Epithelial cell of prostate (primary cell): ENCODE results near the gene FAS.

ENCODE experiments used
- DNase-seq: peaks from one replicate; pipeline ENCODE4 v3.0.0-alpha.2; 2011; ENCODE audit warnings: low read depth, low spot score
- H3K27ac ChIP-seq: fragments of 450-650 bp; 2 replicates; pipeline ENCODE4 v1.5.1; 2017; ENCODE audit warnings: mild to moderate bottlenecking

FAS gene

DNA sequence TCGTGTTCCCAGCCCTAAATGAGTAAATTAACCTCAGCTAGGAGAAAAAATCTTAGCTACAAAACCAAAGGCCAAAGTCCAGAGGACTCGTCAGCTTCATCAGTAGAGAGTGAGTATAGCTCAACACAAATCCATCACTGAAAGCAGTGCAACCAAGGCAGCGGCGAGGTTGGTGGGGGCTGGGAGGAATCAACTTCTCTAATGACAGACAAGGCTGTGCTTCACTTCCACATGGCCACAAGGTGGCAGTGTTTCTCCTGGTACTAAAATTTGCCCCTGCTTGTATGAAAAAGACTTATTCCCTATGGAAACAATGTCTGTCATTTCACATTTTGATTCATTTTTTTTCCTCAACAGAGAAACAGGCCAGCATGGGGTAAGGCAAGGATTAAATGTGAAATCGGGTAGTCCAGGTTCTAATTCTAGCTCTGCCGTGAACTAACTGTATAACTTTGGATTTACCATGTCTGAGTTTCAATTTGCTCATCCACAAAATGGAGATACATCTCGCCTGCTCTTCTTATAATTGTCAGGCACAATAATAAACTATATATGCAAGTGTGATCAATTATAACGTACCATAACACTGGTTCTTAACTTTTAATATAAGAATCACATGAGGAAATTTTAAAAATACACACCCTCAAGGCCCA is 39.3 kb downstream of the FAS start:
- H3K27ac ChIP-seq = no peak overlapping the region
- no peak for DNase-seq

DNA sequence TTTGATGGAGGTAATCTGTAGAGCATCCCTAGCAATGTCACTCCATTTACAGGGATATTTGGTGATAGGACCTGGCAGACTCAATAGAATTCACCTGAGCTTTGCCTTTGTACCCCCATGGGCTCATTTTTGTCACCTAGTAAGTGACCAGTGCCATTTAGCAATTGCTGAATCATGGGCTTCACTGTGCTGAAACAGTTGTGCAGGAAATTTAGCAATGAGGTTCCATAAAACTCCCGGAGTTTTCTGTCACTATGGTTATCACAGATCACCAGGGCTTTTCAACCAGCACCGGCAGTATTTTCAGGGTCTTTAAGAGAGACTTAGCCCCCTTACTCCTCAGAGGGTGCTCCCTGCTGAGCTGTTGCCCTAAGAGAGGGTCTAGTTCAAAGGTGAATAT is 40.2 kb downstream of the FAS start:
- no peak for DNase-seq
- no peak overlapping the region for H3K27ac ChIP-seq

DNA sequence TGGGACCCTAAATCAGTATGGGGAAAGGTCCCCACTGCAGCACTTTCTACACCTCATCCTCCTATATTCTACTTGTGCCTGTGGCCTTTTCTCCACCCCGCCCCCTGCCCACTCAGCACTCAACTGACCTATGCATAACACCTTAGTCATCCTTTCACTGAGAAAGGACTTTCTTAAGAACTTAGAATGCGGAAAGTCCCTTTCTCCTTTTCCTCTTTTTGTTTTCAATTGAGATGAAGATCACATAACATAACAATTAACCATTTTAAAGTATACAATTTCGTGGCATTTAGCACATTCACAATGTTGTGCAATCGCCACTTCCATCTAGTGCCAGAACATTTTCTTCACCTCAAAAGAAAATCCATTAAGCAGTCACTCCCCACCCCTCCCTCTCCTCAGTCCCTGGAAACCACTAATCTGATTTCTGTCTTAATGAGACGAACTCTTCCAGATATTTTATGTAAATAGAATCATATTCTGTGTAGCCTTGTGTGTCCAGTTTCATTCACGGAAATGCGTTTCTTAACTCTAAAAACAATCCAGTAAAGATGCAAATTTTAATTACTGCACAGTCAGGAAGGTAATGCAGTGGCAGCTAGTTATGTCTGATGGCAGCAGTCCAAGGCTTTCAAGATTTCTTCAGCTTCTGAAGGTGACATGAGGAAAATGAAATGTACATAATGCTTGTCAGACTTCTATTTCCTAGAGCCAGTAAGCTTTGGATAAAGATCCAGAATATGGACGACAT is 41.7 kb downstream of the FAS start:
- DNase-seq = peak; percentile 70
- H3K27ac ChIP-seq = peak overlapping the region; percentile 52

DNA sequence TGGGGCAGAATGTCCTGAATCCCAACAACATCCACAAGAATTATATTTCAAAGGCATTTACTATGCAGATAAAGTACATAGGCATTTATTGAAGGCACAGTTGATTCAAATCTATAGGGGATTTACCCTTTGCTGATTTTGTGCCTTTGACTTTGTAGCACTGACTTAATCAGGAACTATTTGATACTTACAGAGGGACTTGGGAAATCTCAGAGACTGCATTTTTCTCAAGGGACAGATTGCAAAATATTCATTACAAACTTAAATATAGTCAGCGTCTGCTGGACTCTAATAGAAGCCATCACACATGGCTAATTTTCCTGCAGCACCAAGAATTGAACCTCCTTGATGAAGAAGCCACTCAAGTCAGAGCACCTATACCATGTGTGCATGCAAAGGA is 44.9 kb downstream of the FAS start:
- H3K27ac ChIP-seq = no peak overlapping the region
- no peak for DNase-seq

DNA sequence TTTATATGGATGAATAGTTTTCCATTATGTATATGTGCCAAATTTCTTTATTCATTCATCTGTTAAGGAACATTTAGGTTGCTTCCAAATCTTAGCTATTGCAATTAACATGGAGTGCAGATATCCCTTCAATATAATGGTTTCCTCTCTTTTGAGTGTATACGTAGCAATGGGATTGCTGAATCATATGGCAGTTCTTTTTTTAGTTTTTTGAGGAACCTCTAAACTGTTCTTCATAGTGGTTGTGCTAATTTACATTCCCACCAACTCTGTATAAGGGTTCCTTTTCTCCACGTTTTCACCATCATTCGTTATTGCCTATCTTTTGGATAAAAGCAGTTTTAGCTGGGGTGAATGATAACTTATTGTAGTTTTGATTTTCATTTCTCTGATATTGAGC is 46.5 kb downstream of the FAS start:
- no peak for DNase-seq
- no peak overlapping the region for H3K27ac ChIP-seq

DNA sequence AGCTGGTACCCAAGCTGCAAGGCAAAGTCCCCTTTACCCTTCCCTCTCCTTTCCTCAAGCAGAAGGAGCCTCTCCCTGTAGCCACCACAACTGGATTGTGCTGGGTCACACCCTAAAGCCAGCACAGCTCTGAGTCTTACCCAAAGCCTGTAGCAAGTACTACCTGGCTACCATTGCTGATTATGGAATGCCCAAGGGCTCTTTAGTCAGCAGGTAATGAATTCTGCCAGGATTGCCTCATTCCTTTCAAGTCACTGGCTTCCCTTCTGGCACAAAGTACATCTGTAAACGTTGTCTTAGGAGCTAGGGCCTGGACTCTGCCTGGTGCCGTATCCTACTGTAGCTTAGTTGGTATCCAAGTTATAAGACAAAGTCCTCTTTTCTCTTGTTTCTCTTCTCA is 52.0 kb downstream of the FAS start:
- H3K27ac ChIP-seq = peak overlapping the region; percentile 52

DNA sequence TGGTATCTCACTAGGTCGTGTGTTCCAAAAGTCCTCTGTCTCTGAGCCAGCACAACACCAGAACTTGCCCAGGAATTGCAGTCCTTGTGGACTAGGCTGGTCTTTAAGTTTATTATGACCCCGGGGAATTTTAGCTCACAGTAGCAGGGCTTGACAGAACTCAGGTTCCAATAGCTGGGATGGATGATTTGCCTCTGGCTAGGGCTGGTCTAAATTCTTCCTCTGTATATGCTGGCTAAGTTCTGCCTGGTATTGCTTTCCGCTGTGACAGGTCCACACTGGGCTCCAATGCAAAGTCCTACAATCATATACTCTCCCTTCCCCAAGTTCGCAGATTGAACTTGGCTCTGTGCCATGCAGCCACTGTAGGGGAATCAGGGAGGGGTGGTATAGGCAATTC is 52.5 kb downstream of the FAS start:
- no peak for DNase-seq
- H3K27ac ChIP-seq = peak overlapping the region; percentile 52

More for the DNA sequence above, 52.0 kb downstream of the FAS start:
- peak; percentile 89 for DNase-seq

DNA sequence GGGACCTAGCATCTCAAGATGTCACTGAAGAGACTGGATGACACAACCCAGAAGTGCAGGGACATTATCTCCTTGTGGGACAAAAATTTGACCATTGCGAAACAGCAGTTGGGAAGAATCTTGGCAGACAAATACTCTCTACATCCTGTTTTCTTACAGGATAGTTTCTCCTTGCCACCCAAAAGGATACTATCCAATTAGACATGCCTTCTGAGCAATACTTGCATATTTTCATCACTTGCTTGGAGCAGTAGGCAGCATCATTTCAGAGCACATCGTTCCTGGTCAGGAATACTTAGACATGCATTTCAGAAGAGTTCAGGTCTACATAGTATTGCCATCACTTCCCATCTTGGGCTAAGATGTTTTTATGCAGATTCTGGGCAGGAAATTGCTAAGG is 56.8 kb downstream of the FAS start:
- no peak for DNase-seq
- no peak overlapping the region for H3K27ac ChIP-seq

DNA sequence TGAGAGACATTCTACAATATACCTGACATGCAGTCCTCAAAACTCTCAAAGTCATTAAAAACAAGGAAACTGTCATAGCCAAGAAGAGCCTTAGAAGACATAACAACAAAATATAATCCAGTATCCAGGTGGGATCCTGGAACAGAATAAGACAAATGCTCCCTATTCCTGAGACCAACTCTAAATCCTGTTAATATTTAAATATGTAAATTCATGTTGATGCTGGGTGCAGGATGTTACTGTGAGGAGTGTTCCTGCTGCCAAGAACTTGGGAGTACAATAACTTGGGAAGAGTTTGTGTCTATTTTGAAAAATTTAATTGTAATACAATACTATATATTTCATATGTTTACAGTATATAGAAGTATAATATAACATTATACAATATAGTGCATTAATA is 61.0 kb downstream of the FAS start:
- DNase-seq = no peak
- H3K27ac ChIP-seq = no peak overlapping the region

DNA sequence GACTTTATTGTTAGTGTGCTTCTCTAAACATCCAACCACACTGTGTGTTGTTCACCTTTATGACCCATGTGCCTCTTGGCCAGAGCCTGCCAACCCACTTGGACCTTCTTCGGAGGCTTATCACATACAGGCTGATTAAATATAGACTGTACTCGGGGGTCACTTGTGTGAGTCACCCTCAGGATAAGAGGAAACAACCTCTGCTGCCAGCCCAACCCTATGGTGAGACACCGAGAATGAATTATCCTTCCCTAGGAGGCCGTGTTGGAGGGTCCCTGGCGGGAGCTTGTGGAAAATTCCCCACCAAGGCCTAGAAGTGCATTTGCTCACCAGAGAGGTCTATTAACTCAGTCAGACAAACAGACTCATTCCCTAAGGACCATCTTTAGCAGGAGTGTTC is 63.0 kb downstream of the FAS start:
- H3K27ac ChIP-seq = no peak overlapping the region
- no peak for DNase-seq

DNA sequence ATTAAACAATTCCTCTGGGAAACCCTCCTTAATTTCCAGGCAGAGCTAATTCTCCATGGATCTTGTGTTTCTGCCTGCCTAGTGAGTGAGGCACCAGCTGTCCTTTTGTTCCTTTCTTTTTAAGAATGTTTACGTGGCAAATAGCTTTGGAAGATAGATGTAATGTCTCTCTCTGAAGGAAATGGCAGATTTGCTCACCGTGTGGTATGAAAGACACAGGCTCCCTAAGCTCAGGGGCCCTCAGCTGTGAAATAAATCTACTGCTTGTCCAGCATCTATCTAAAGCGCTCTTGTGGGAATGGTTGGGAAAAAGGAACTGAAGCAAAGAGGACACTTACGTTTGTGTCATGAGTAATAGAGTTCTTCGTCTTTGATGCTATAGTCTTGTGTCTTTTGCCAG is 64.6 kb downstream of the FAS start:
- DNase-seq = no peak
- H3K27ac ChIP-seq = no peak overlapping the region

DNA sequence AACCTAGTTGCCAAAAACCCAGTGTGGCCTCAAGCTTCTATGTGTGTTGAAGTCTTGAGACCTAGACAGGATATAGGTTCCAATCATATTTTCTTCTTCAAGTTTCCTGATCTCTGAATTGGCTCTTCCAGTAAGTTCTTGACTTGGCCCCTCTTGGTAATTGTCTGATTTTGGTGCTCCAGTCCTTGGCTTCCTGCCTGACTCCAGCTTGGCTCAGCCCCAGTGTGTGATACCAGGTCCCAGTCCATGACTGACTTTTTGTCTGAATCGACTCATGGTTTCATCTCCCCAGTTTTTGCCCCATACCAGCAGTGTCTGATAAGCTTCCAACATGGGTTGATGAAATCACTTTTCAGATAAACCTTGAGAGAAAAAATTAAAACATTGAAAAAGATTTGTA is 72.3 kb downstream of the FAS start:
- H3K27ac ChIP-seq = no peak overlapping the region
- no peak for DNase-seq

DNA sequence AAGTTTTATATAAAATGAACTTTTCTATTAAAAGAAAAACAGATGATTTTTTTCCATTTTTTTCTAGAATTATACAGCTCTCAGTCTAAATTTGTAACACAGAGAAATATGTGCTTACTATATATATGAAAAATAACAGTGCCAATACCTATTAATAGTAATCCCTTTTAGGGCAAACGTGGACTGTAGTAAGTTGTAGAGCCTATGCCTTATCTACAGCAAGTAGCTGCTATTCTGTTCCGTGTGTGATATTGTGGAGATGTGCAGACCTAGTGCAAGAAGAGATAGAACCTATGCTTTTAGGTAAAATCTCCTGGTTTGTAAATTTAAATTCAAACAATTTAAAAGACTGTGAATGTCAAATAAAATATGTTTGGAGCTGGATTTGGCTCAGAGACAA is 72.9 kb downstream of the FAS start:
- no peak overlapping the region for H3K27ac ChIP-seq
- no peak for DNase-seq

DNA sequence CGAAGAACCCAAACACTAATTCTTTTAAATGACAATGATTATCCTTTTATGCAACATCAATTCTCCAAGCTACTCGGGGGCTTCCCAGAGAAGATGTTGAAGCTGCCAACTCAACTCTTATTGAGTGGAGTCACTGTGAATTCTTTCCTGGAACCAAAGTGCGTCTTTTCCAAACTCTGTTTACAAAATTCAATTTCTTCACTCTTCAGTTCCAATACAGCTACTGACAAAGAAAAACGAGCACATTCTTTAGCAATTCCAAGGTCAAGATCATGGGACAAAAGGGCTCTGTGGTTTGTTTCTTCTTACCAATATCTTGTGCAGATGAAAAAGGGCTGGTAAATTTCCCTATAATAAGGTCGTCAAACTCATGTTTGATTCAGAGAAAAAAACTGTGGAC is 74.2 kb downstream of the FAS start:
- no peak for DNase-seq
- H3K27ac ChIP-seq = no peak overlapping the region
